Type B pancreatic cell (in vitro differentiated cells): ENCODE results near the gene TFE3. TPM values are rescaled to one million over a fixed set of nuclear protein-coding genes. Genes with fewer than 3 reads are reported as not detected.
"Not testable (repeated sequence)": the region's sequence is repeated elsewhere in the genome, so short reads cannot be mapped to it uniquely, and the experiment has no call there.

Experiments
- DNase-seq: peaks from one replicate; pipeline ENCODE4 v3.0.0; 2021; ENCODE audit warnings: mixed read lengths; ENCODE audit not compliant: unreplicated experiment; ENCODE audit errors: extremely low spot score
- H3K27ac Mint-ChIP-seq: 2 replicates; pipeline ENCODE4 v1.8.0; 2021; ENCODE audit warnings: mild to moderate bottlenecking, mixed read lengths
- H3K27me3 Mint-ChIP-seq: 2 replicates; pipeline ENCODE4 v1.8.0; 2021; ENCODE audit warnings: mixed read lengths
- H3K36me3 Mint-ChIP-seq: 2 replicates; pipeline ENCODE4 v1.8.0; 2021; ENCODE audit warnings: mixed read lengths
- H3K4me1 Mint-ChIP-seq: one replicate; pipeline ENCODE4 v1.8.0; 2021; ENCODE audit warnings: mixed read lengths; ENCODE audit not compliant: unreplicated experiment
- H3K4me3 Mint-ChIP-seq: 2 replicates; pipeline ENCODE4 v1.8.0; 2021; ENCODE audit warnings: mild to moderate bottlenecking, mixed read lengths
- H3K9me3 Mint-ChIP-seq: 2 replicates; pipeline ENCODE4 v1.8.0; 2021; ENCODE audit warnings: mixed read lengths
- total RNA-seq: library from RNA; stranded (reverse); gene quantifications from 2 replicates; pipeline ENCODE4 v1.2.1, GENCODE V29; 2021; ENCODE audit warnings: low replicate concordance
- TF ChIP-seq, protein P1 (sequence below): fragments of 200-600 bp; sonication (generic); conservative IDR thresholded peaks from 2 replicates; pipeline ENCODE4 v1.5.0; 2021; ENCODE audit warnings: antibody characterized with exemption, mild to moderate bottlenecking

Gene TFE3
- total RNA-seq, 1 donor from 2014 or later, result 29.6 TPM

DNA sequence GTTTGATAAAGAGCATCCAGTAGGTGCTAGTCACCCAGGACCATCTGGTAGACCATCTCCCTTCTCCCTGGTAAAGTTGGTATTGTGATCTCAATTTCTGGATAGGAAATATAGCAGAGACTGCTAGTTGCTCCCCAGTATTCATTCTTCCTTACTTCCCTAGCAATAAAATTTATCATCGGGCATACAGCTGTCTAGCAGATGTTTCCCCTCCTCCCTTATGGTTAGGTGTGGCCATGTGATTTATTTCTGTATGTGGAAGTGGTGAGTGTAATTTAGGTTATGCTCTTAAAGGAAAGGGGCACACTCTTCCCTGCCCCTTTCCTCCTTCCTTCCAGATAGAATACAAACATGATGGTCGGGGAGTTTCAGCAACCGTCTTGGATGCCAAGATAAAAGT is 59.3 kb downstream of the TFE3 start:
- Mint-ChIP-seq H3K27ac (no peak overlapping the region), H3K4me3 (no peak overlapping the region), H3K27me3 (no peaks in the 10 kb centered on the region), H3K9me3 (no peaks in the 10 kb centered on the region), H3K36me3 (peaks cover 7% of the 10 kb centered on the region), H3K4me1 (no peaks in the 10 kb centered on the region)
- TF ChIP-seq, protein P1, sequence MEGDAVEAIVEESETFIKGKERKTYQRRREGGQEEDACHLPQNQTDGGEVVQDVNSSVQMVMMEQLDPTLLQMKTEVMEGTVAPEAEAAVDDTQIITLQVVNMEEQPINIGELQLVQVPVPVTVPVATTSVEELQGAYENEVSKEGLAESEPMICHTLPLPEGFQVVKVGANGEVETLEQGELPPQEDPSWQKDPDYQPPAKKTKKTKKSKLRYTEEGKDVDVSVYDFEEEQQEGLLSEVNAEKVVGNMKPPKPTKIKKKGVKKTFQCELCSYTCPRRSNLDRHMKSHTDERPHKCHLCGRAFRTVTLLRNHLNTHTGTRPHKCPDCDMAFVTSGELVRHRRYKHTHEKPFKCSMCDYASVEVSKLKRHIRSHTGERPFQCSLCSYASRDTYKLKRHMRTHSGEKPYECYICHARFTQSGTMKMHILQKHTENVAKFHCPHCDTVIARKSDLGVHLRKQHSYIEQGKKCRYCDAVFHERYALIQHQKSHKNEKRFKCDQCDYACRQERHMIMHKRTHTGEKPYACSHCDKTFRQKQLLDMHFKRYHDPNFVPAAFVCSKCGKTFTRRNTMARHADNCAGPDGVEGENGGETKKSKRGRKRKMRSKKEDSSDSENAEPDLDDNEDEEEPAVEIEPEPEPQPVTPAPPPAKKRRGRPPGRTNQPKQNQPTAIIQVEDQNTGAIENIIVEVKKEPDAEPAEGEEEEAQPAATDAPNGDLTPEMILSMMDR, result no peak
- no peak for DNase-seq

- TF ChIP-seq, protein P1, result no peak
- Mint-ChIP-seq H3K9me3 (no peaks in the 10 kb centered on the region), H3K36me3 (peaks cover 7% of the 10 kb centered on the region), H3K27me3 (no peaks in the 10 kb centered on the region), H3K4me3 (no peak overlapping the region), H3K27ac (no peak overlapping the region), H3K4me1 (no peaks in the 10 kb centered on the region)
- DNase-seq, result no peak
Observed at GRCh38 chrX:48983081-48983480, 60.1 kb downstream of the TFE3 start.

GRCh38 chrX:48981178-48981577 is 62.0 kb downstream of the TFE3 start:
- Mint-ChIP-seq H3K27ac (no peak overlapping the region), H3K9me3 (no peaks in the 10 kb centered on the region), H3K27me3 (no peaks in the 10 kb centered on the region), H3K4me3 (no peak overlapping the region), H3K4me1 (no peaks in the 10 kb centered on the region), H3K36me3 (peaks cover 7% of the 10 kb centered on the region)
- DNase-seq, result no peak
- TF ChIP-seq, protein P1, result no peak

- not testable (repeated sequence) for DNase-seq, H3K4me3 Mint-ChIP-seq, H3K27me3 Mint-ChIP-seq, H3K9me3 Mint-ChIP-seq, H3K36me3 Mint-ChIP-seq, H3K4me1 Mint-ChIP-seq, H3K27ac Mint-ChIP-seq
Observed at GRCh38 chrX:48980341-48980740, 62.8 kb downstream of the TFE3 start.

Other genes with a start within 250 kb of the TFE3 start
- gene HDAC6, start 241.3 kb downstream of the TFE3 start, total RNA-seq, result 104 and 151 TPM in 2 replicates
- gene ERAS, start 216.8 kb downstream of the TFE3 start, total RNA-seq, result 0.51 TPM in 1 of 2 replicates, not detected in the other
- gene PCSK1N, start 207.7 kb downstream of the TFE3 start, total RNA-seq, result 109 and 246 TPM in 2 replicates
- 64.4 and 77.4 TPM in 2 replicates for gene TIMM17B, start 145.6 kb downstream of the TFE3 start, total RNA-seq
- 58.6 and 77.9 TPM in 2 replicates for gene PQBP1, start 145.4 kb downstream of the TFE3 start, total RNA-seq
- 33.3 and 79.0 TPM in 2 replicates for gene SLC35A2, start 131.7 kb downstream of the TFE3 start, total RNA-seq
- gene PIM2, start 124.3 kb downstream of the TFE3 start, total RNA-seq, result 9.3 and 11.5 TPM in 2 replicates
- gene OTUD5, start 85.8 kb downstream of the TFE3 start, total RNA-seq, result 49.5 and 53.1 TPM in 2 replicates
- 3.0 and 3.8 TPM in 2 replicates for gene KCND1, start 71.5 kb downstream of the TFE3 start, total RNA-seq
- 43.3 and 54.7 TPM in 2 replicates for gene GRIPAP1, start 41.1 kb downstream of the TFE3 start, total RNA-seq
- 25.3 and 48.6 TPM in 2 replicates for gene CCDC120, start 15.6 kb upstream of the TFE3 start, total RNA-seq
- gene PRAF2, start 30.6 kb upstream of the TFE3 start, total RNA-seq, result 10.0 and 29.7 TPM in 2 replicates
- gene WDR45, start 36.5 kb upstream of the TFE3 start, total RNA-seq, result 45.5 and 53.3 TPM in 2 replicates
- 16.4 and 17.8 TPM in 2 replicates for gene GPKOW, start 80.4 kb upstream of the TFE3 start, total RNA-seq
- 4.8 and 7.0 TPM in 2 replicates for gene MAGIX, start 119.4 kb upstream of the TFE3 start, total RNA-seq
- gene PLP2, start 128.5 kb upstream of the TFE3 start, total RNA-seq, result 25.7 and 28.2 TPM in 2 replicates
- 8.7 and 13.2 TPM in 2 replicates for gene PRICKLE3, start 143.0 kb upstream of the TFE3 start, total RNA-seq
- 13.6 and 14.8 TPM in 2 replicates for gene SYP, start 156.8 kb upstream of the TFE3 start, total RNA-seq
- 0.17 and 0.48 TPM in 2 replicates for gene CACNA1F, start 190.0 kb upstream of the TFE3 start, total RNA-seq
- gene CCDC22, start 192.1 kb upstream of the TFE3 start, total RNA-seq, result 13.0 and 16.6 TPM in 2 replicates
- 0.24 and 0.58 TPM in 2 replicates for gene FOXP3, start 221.4 kb upstream of the TFE3 start, total RNA-seq
- gene PPP1R3F, start 226.4 kb upstream of the TFE3 start, total RNA-seq, result 5.7 and 8.0 TPM in 2 replicates